Breast epithelium (tissue), 3 donors: ENCODE results near the gene PCBP3.

Source experiments
- CTCF ChIP-seq, 3 donors: fragments of 450-650 bp; IDR thresholded peaks; one replicate each; pipeline ENCODE4 v1.5.1; 2016 to 2017; ENCODE audit warnings: antibody characterized with exemption in 3 of 3, mild to moderate bottlenecking in 3 of 3, moderate library complexity in 3 of 3
- POLR2A ChIP-seq: fragments of 450-650 bp; IDR thresholded peaks from one replicate; pipeline ENCODE4 v1.6.1; 2016; ENCODE audit warnings: antibody characterized with exemption, mild to moderate bottlenecking, moderate library complexity

GRCh38 chr21:45623436-45623835, 20.1 kb upstream of the PCBP3 start:
- TF ChIP-seq CTCF (IDR thresholded peaks at IDR 0.05) (no peak), POLR2A (no peak)
